Measurements from ENCODE around the gene ARMC3.
A peak's percentile ranks its signal among the peaks of the same experiment; 100 is the strongest.
"Not testable (repeated sequence)": the region's sequence is repeated elsewhere in the genome, so short reads cannot be mapped to it uniquely, and the experiment has no call there.

ARMC3 gene

GRCh38 chr10:23063973-23064812 is 136.3 kb downstream of the ARMC3 start:
- no peak for TF ChIP-seq CTCF (conservative IDR thresholded peaks at IDR 0.05; ENCODE audit: low read length)
- no peak for DNase-seq (ENCODE audit: low read depth)
- no peak overlapping the region for H3K4me3 ChIP-seq (ENCODE audit: low read length)

- not testable (repeated sequence) for H3K4me3 ChIP-seq (ENCODE audit: low read length); DNase-seq (ENCODE audit: low read depth)
These were observed 136.9 kb downstream of the ARMC3 start for GRCh38 chr10:23064813-23065114.

- no peak for TF ChIP-seq CTCF (conservative IDR thresholded peaks at IDR 0.05; ENCODE audit: low read length)
- peak; percentile 84 for DNase-seq (ENCODE audit: low read depth)
- H3K4me3 ChIP-seq (ENCODE audit: low read length): no peak overlapping the region
These were observed 137.5 kb downstream of the ARMC3 start for GRCh38 chr10:23065181-23065948.

GRCh38 chr10:23067337-23067736 is 139.5 kb downstream of the ARMC3 start:
- DNase-seq (ENCODE audit: low read depth): no peak
- no peak for TF ChIP-seq CTCF (conservative IDR thresholded peaks at IDR 0.05; ENCODE audit: low read length)
- no peak overlapping the region for H3K4me3 ChIP-seq (ENCODE audit: low read length)

GRCh38 chr10:23067939-23068775 is 140.3 kb downstream of the ARMC3 start:
- peak; percentile 82 for TF ChIP-seq CTCF (conservative IDR thresholded peaks at IDR 0.05; ENCODE audit: low read length)
- DNase-seq (ENCODE audit: low read depth): peak; percentile 73
- no peak overlapping the region for H3K4me3 ChIP-seq (ENCODE audit: low read length)

GRCh38 chr10:23069019-23069815 is 141.4 kb downstream of the ARMC3 start:
- no peak overlapping the region for H3K4me3 ChIP-seq (ENCODE audit: low read length)
- TF ChIP-seq CTCF (conservative IDR thresholded peaks at IDR 0.05; ENCODE audit: low read length): no peak
- DNase-seq (ENCODE audit: low read depth): no peak

- DNase-seq (ENCODE audit: low read depth): not testable (repeated sequence)
These were observed 142.4 kb downstream of the ARMC3 start for GRCh38 chr10:23070092-23070912.

More at GRCh38 chr10:23070092-23070912, 142.4 kb downstream of the ARMC3 start:
- not testable (repeated sequence) for H3K4me3 ChIP-seq (ENCODE audit: low read length)

Data from AG10803 (cell line).